ENCODE data around the gene TRIM27.
"Not testable (repeated sequence)": the region's sequence is repeated elsewhere in the genome, so short reads cannot be mapped to it uniquely, and the experiment has no call there.

The TRIM27 gene

DNA sequence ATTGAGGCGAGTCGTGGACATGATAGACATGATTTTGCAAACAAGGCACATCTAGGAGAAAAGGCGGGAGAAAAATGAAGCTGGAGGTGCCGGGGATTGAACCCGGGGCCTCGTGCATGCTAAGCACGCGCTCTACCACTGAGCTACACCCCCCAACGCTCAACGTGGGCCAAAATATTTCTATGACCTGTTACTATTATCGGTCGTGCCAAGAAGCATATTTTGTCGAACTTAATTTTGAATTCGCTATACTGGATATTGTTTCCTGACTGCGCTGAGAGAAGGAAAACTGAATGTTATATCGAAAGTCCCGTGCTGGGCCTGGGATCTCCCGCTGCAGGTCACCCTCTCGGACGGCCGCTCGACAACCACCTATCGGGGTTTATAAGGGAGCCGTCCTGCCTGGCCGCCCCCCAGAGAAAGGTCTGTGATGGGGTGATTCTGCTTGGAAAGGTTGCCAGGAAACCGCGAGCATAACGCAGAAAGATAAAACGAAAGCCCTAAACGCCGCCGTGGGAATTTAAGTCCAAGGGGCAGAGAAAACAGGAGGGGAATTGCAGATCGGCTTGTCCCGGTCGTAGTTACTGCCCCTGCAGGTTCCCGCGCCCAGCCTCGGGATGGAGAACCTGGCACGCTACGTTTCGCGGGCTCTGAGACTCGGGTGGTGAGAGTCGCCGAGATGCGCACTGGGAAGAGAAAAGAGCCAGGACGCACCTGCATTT lies 60.0 kb downstream of the TRIM27 start:
- DNase-seq = peak in 4 of 5 experiments; percentile 60 to 83 (median 78)

DNA sequence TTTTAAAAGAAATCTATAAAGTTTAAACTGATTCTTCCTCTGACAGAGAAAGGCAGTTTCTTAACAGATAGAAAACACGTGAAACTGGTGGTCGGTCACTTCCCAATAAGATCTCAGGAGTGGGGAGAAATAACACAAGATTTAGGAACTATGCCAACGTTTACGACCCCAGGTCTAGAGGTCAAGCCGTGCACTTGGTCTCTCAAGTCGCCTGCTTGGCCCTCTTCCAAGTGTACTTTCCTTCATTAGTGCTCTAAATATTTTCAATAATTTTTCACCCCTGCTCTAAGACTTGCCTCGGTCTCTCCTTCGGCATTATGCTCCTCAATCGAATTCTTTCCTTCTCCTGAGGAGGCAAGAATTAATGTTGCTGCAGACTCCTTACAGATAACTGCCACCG lies 61.7 kb downstream of the TRIM27 start:
- DNase-seq = no peak

DNA sequence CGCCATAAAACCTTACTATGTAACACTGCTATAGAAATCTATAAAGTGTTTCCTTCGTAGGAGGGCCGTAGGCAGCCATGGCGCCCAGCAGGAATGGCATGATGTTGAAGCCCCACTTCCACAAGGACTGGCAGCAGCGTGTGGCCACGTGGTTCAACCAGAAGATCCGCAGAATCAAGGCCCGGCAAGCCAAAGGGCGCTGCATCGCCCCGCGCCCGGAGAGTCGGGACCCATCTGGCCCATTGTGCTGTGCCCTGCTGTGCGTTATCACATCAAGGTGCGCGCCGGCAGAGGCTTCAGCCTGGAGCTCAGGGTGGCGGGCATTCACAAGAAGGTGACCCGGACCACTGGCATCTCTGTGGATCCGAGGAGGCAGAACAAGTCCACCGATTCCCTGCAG lies 62.4 kb downstream of the TRIM27 start:
- DNase-seq = no peak

DNA sequence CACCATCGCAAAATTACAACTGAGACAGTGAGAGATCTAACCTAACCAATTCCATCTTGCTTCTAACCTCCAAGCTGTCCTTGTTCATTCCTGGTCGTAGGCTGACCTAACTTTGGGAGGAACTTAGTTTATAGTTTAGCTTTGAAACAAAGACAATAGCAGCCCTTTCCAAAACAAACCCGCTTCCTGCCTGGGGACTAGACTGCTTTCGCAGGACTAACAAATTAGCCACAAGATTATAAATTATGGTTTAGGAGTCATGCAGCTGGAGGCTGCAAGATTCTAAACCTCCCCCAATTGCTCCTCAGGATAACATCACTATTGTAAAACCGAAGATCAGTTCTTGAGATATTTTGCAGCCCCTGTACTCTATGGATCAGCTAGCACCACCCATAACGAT lies 63.2 kb downstream of the TRIM27 start:
- DNase-seq = no peak

DNA sequence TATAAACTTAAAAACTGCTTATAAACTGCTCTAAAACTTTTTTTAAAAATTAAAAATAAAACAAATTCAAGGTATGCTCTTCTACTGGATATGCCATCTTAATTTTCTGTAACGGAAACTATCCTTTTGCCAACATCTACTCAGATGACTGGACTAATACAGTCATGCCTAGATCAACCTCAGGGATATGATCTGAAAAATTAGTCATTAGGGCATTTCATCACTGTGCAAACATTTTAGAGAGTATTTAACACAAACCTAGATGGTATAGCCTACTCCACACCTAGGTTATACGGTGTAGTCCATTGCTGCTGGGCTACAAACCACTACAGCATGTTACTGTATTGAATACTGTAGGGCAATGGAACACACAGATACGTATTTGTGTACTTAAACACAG lies 64.8 kb downstream of the TRIM27 start:
- DNase-seq = no peak

DNA sequence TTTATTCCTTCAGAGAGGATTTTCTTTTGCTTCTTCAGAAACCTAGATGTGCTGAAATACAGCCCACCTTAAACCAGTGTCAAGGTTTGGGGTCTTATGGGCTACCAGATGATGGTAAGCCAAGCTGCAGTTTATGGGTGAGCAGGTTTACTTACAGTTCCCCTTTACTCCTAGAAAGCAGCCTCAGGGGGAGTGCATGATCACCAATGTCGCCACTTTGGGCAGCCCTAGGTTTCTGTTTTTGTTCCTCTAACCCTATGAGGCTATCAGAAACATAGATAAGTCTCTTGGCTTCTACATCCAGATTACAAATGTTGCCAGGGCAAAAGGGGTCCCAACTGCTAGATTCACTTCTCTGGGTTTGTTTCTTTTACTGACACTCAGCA lies 67.2 kb downstream of the TRIM27 start:
- no peak for DNase-seq

DNA sequence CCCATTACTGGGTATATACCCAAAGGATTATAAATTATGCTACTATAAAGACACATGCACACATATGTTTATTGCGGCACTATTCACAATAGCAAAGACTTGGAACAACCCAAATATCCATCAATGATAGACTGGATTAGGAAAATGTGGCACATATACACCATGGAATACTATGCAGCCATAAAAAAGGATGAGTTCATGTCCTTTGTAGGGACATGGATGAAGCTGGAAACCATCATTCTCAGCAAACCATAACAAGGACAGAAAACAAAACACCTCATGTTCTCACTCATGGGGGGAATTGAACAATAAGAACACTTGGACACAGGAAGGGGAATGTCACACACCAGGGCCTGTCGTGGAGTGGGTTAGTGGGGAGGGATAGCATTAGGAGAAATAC lies 69.4 kb downstream of the TRIM27 start:
- not testable (repeated sequence) for DNase-seq

All from T-helper 2 cell (primary cell).